Peyer's patch (tissue), 4 donors: Measurements from ENCODE around the gene DPH7.

Source experiments
- POLR2A ChIP-seq, 2 donors: fragments of 450-650 bp; IDR thresholded peaks; one replicate each; pipeline ENCODE4 v1.5.1; 2017; ENCODE audit warnings: antibody characterized with exemption in 2 of 2, mild to moderate bottlenecking in 2 of 2, moderate library complexity in 2 of 2
- TF ChIP-seq, protein P1 (sequence below), 6 experiments: fragments of 450-650 bp in 4 of 6; fragments of 200-600 bp in 2 of 6; sonication (generic) in 1 of 6; IDR thresholded peaks; one replicate each; pipeline ENCODE4 v1.5.1; 2017 to 2019; ENCODE audit warnings: antibody characterized with exemption in 6 of 6, mild to moderate bottlenecking in 3 of 6, moderate library complexity in 1 of 6

DNA sequence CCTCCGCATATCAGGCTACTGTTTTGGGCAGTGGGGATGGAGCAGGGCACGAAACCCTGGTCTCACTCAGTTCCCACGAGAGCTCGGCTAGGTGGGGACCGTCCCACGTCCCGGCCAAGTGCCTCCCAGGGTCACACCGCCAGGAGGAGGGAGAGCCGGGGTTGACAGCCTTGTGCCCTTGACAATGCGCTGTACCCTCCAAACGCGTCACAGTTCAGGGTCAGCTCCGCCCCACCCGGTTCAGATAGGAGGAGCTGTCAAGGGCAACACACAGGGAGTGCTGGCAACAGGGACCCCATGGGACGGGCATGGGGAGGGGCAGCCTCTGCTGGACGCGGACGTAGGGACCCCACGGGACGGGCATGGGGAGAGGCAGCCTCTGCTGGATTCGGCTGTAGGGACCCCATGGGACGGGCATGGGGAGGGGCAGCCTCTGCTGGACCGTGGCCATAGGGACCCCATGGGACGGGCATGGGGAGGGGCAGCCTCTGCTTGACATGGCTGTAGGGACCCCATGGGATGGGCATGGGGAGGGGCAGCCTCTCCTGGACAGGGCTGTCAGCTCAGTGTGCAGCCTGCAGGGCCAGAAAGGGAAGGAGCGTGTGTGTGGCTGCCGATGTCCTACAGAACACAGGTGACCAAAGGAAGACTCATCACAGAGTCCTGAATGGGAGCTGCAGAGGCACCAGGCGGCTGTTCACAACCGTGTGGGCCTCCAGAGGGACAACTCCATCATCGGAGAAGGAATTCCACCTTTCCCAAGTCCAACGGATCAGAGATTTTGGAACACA, 57.9 kb downstream of the DPH7 start:
- TF ChIP-seq, protein P1, sequence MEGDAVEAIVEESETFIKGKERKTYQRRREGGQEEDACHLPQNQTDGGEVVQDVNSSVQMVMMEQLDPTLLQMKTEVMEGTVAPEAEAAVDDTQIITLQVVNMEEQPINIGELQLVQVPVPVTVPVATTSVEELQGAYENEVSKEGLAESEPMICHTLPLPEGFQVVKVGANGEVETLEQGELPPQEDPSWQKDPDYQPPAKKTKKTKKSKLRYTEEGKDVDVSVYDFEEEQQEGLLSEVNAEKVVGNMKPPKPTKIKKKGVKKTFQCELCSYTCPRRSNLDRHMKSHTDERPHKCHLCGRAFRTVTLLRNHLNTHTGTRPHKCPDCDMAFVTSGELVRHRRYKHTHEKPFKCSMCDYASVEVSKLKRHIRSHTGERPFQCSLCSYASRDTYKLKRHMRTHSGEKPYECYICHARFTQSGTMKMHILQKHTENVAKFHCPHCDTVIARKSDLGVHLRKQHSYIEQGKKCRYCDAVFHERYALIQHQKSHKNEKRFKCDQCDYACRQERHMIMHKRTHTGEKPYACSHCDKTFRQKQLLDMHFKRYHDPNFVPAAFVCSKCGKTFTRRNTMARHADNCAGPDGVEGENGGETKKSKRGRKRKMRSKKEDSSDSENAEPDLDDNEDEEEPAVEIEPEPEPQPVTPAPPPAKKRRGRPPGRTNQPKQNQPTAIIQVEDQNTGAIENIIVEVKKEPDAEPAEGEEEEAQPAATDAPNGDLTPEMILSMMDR (IDR thresholded peaks at IDR 0.05) = no peak
- TF ChIP-seq POLR2A (IDR thresholded peaks at IDR 0.05) = no peak
